GM12878 (cell line): Measurements from ENCODE around the gene RPL31. TPM values are rescaled to one million over a fixed set of nuclear protein-coding genes. Genes with fewer than 3 reads are reported as not detected.

Source experiments
- ATAC-seq: fragments of 200-7000 bp; cut with Tn5 transposase; 3 replicates; pipeline ENCODE4 v1.9.1; 2020; ENCODE audit warnings: mild to moderate bottlenecking, moderate library complexity
- BruUV-seq: library from RNA; stranded (reverse); fragments of 400-500 nt; replicated peaks from 2 replicates; lab custom pipeline; 2021; lab: Mats Ljungman, UMichigan
- CTCF ChIA-PET: fragments of 300-600 bp; sonication (Branson Sonifier 250); formaldehyde crosslinking; extraction: SDS; loops from one replicate; lab custom pipeline; 2021; ENCODE audit warnings: inconsistent platforms; lab: Yijun Ruan, JAX
- POLR2A ChIA-PET: fragments of 350-600 bp; formaldehyde crosslinking; extraction: SDS; loops from one replicate; lab custom pipeline; 2021; ENCODE audit warnings: inconsistent platforms; lab: Charles Lee
- RAD21 ChIA-PET: fragments of 300-600 bp; sonication (Branson Sonifier 250); formaldehyde crosslinking; loops from one replicate; lab custom pipeline; 2023; ENCODE audit warnings: antibody characterized with exemption; ENCODE audit not compliant: unreplicated experiment; lab: Charles Lee
- SMC1A ChIA-PET: fragments of 300-600 bp; sonication (Branson Sonifier 250); formaldehyde crosslinking; loops from one replicate; lab custom pipeline; 2023; ENCODE audit not compliant: unreplicated experiment, uncharacterized antibody; lab: Charles Lee
- DNase-seq: peaks from one replicate; pipeline ENCODE4 v3.0.0-alpha.2; 2011; ENCODE audit warnings: low read depth, low spot score
- FAIRE-seq: peaks from 3 replicates; lab custom pipeline; 2011; peaks lifted over from hg19 to GRCh38; lab: Jason Lieb, UNC
- H2AFZ ChIP-seq: 2 replicates; pipeline ENCODE4 v1.6.0; 2011; ENCODE audit warnings: low read depth, low read length, control low read depth; ENCODE audit not compliant: control insufficient read depth
- H3K27ac ChIP-seq: 2 replicates; pipeline ENCODE4 v1.5.1; 2011; ENCODE audit warnings: control low read depth; ENCODE audit not compliant: control insufficient read depth, insufficient read depth
- H3K27me3 ChIP-seq, 2 experiments: replicated peaks in 1 of 2; 2 replicates each; pipeline versions ENCODE4 v1.6.0 to v1.6.1; 2011; ENCODE audit warnings: low read length in 1 of 2; ENCODE audit not compliant: control insufficient read depth in 2 of 2, insufficient read depth in 2 of 2
- H3K36me3 ChIP-seq, 2 experiments: 2 replicates each; pipeline ENCODE4 v1.5.1; 2011; ENCODE audit warnings: low read length in 1 of 2; ENCODE audit not compliant: control insufficient read depth in 2 of 2, insufficient read depth in 2 of 2
- H3K4me1 ChIP-seq: 2 replicates; pipeline ENCODE4 v1.6.1; 2011; ENCODE audit warnings: mild to moderate bottlenecking, low read length, moderate library complexity, mixed read lengths; ENCODE audit not compliant: control insufficient read depth, insufficient read depth
- H3K4me2 ChIP-seq: 2 replicates; pipeline ENCODE4 v1.6.0; 2011; ENCODE audit warnings: control low read depth; ENCODE audit not compliant: control insufficient read depth, insufficient read depth
- H3K4me3 ChIP-seq: fragments of 200-600 bp; sonication (generic); 2 replicates; pipeline ENCODE4 v1.5.1; 2016
- H3K79me2 ChIP-seq: 2 replicates; pipeline ENCODE4 v1.6.0; 2011; ENCODE audit warnings: low read length; ENCODE audit not compliant: control insufficient read depth, insufficient read depth
- H3K9ac ChIP-seq: 2 replicates; pipeline ENCODE4 v1.8.0; 2011; ENCODE audit warnings: low read length, control low read depth, mixed read lengths; ENCODE audit not compliant: control insufficient read depth, insufficient read depth
- H3K9me3 ChIP-seq: replicated peaks from 3 replicates; pipeline ENCODE4 v1.5.1; 2011; ENCODE audit warnings: mild to moderate bottlenecking, low read length; ENCODE audit not compliant: control insufficient read depth, insufficient read depth
- H4K20me1 ChIP-seq: 2 replicates; pipeline ENCODE4 v1.6.0; 2011; ENCODE audit not compliant: control insufficient read depth, insufficient read depth
- BHLHE40 ChIP-seq, 2 experiments: fragments of 450-650 bp in 1 of 2; IDR thresholded peaks; 2 replicates each; pipeline ENCODE4 v1.6.1; 2011 to 2017; ENCODE audit warnings: low read depth in 2 of 2, borderline replicate concordance in 1 of 2, improper control_type of control experiment in 1 of 2, low read length in 1 of 2, mild to moderate bottlenecking in 1 of 2
- CEBPB ChIP-seq, 2 experiments: fragments of 150-350 bp in 1 of 2; IDR thresholded peaks; 2 replicates each; pipeline ENCODE4 v1.6.1; 2012 to 2014; ENCODE audit warnings: low read depth in 2 of 2, low read length in 2 of 2, borderline replicate concordance in 1 of 2, inconsistent platforms in 1 of 2
- FOXK2 ChIP-seq: fragments of 450-650 bp; IDR thresholded peaks from 2 replicates; pipeline ENCODE4 v1.6.1; 2017; ENCODE audit warnings: mild to moderate bottlenecking, moderate library complexity
- LARP7 ChIP-seq: fragments of 450-650 bp; IDR thresholded peaks from 2 replicates; pipeline ENCODE4 v1.6.1; 2017; ENCODE audit warnings: mild to moderate bottlenecking
- MEF2A ChIP-seq: IDR thresholded peaks from 2 replicates; pipeline ENCODE4 v1.6.1; 2011; ENCODE audit warnings: low read depth, mild to moderate bottlenecking, low read length, moderate library complexity; ENCODE audit not compliant: insufficient read depth
- PAX5 ChIP-seq: IDR thresholded peaks from 2 replicates; pipeline ENCODE4 v1.6.1; 2011; ENCODE audit warnings: low read depth, low read length, borderline replicate concordance
- RELB ChIP-seq: fragments of 450-650 bp; IDR thresholded peaks from 2 replicates; pipeline ENCODE4 v1.6.1; 2017; ENCODE audit warnings: low read depth, mild to moderate bottlenecking, moderate library complexity
- RFX5 ChIP-seq: IDR thresholded peaks from 2 replicates; pipeline ENCODE4 v1.6.1; 2011; ENCODE audit warnings: low read depth, low read length, improper control_type of control experiment
- SIN3A ChIP-seq: IDR thresholded peaks from 2 replicates; pipeline ENCODE4 v1.6.1; 2012; ENCODE audit warnings: low read depth, low read length, improper control_type of control experiment
- TCF3 ChIP-seq: IDR thresholded peaks from 2 replicates; pipeline ENCODE4 v1.6.1; 2012; ENCODE audit warnings: low read depth, mild to moderate bottlenecking, low read length, borderline replicate concordance; ENCODE audit not compliant: insufficient read depth
- ZBTB11 ChIP-seq: fragments of 450-650 bp; formaldehyde crosslinking; IDR thresholded peaks from 2 replicates; pipeline ENCODE4 v1.5.0; 2022; ENCODE audit warnings: mild to moderate bottlenecking, missing genetic modification characterization
- WGBS: methylation state at CpG from one replicate; pipeline ENCODE4 v1.1.6; 2016; ENCODE audit warnings: low lambda C conversion rate; ENCODE audit not compliant: insufficient replicate concordance, insufficient coverage; ENCODE audit errors: missing lambda C conversion rate; 5-methylcytosine and 5-hydroxymethylcytosine counted together
- in situ Hi-C: fragments of 300-500 bp; cut with MboI; formaldehyde crosslinking; loops from 9 replicates; pipeline ENCODE4 v1.14.3; 2018; ENCODE audit warnings: mixed read lengths
- intact Hi-C: fragments of 100-400 bp; cut with micrococcal nuclease; formaldehyde crosslinking; loops from one replicate; pipeline ENCODE4 v1.14.2; 2022; ENCODE audit not compliant: unreplicated experiment
- polyA plus RNA-seq, 11 experiments: library from polyadenylated mRNA; depleted of rRNA in 4 of 11; unstranded in 6 of 11; stranded (reverse) in 5 of 11; fragments of >200 nt; fragmentation: Nextera tagmentation in 4 of 11; fragmentation: Illumina TruSeq in 1 of 11; extraction: Ambion mirVana in 4 of 11; extraction: Trizol in 1 of 11; gene quantifications; 1 replicate in 1 of 11; 2 replicates in 10 of 11; pipeline versions ENCODE4 v1.2.1 to v1.2.3, GENCODE V29; 2011 to 2016; ENCODE audit warnings: inconsistent platforms in 2 of 11, missing spikeins in 2 of 11, low read depth in 1 of 11
- total RNA-seq, 4 experiments: library from RNA; depleted of rRNA in 3 of 4; stranded (reverse); fragments of >200 nt in 3 of 4; fragmentation: Illumina TruSeq in 1 of 4; extraction: Trizol in 1 of 4; gene quantifications; 2 replicates each; pipeline versions ENCODE4 v1.2.1 to v1.2.3, GENCODE V29; 2013 to 2021

Gene RPL31
- total and polyA plus RNA-seq, 10 of the 15 experiments (the other 5 are each of a cell fraction or from before 2014, with no cell fraction given) = 1,643 to 8,551 (median 2,208) TPM

- Histone ChIP-seq H2AFZ (no peak overlapping the region), H4K20me1 (peaks cover 4% of the 10 kb centered on the region), H3K36me3 (peaks cover 17 to 44% of the 10 kb centered on the region in 2 experiments), H3K4me1 (peaks cover 12% of the 10 kb centered on the region), H3K27ac (peak overlapping the region; percentile 97), H3K9me3 (no peaks in the 10 kb centered on the region; the same call in 1 of the 3 replicates)
- no peak for ATAC-seq
- ChIA-PET POLR2A (interaction anchor here (1.2 to 2.5 kb wide), 2 partner anchors 9 to 440 kb away, joined by 6 to 8 read pairs; partner anchors contain the start of gene PDCL3), CTCF (interaction anchor here (1.5 to 2.8 kb wide), 2 partner anchors 9 to 25 kb away, joined by 5 to 30 read pairs; no protein-coding TSS in a partner anchor), SMC1A (interaction anchor here (0.7 to 3.0 kb wide), 5 partner anchors 9 to 996 kb away, joined by 3 to 13 read pairs (median 3); no protein-coding TSS in a partner anchor)
- no peak for FAIRE-seq
- BruUV-seq = no TSS peak
- WGBS = 10% methylated on average over 12 of the region's 12 CpGs
- intact Hi-C loops = no loop called here
- TF ChIP-seq TCF3 = no peak
- no peak for TF ChIP-seq FOXK2
- no peak for TF ChIP-seq MEF2A
- no peak for TF ChIP-seq ZBTB11 (CRISPR knock-in tag)
- no peak for TF ChIP-seq CEBPB (IDR thresholded peaks at IDR 0.05; ENCODE audit: borderline replicate concordance in 1 of 2, low read depth in 2 of 2, low read length in 2 of 2)
- TF ChIP-seq LARP7 = no peak
- TF ChIP-seq PAX5 = no peak
- TF ChIP-seq RELB = no peak
- TF ChIP-seq RFX5 = no peak
- no peak for TF ChIP-seq SIN3A
- TF ChIP-seq BHLHE40 (IDR thresholded peaks at IDR 0.05; ENCODE audit: borderline replicate concordance in 1 of 2, low read depth in 2 of 2, low read length in 1 of 2) = no peak
- TF ChIP-seq, all 136 proteins: peak for 0
- no peak for DNase-seq
- H3K4me2 ChIP-seq = peak overlapping the region; percentile 97
- RAD21 ChIA-PET = interaction anchor here (0.6 to 1.2 kb wide), 3 partner anchors 148 to 441 kb away, joined by 3 read pairs; partner anchors contain the start of genes PDCL3 and TBC1D8
- in situ Hi-C loops = no loop called here
- H3K27me3 ChIP-seq = no peaks in the 10 kb centered on the region
- peaks cover 52% of the 10 kb centered on the region for H3K79me2 ChIP-seq
- peak overlapping the region; percentile 96 for H3K4me3 ChIP-seq
- peak overlapping the region; percentile 99 for H3K9ac ChIP-seq
These were observed 1.2 kb downstream of the RPL31 start for GRCh38 chr2:101003278-101003775.
